Activated naive CD4-positive, alpha-beta T cell treated with anti-CD3 and anti-CD28 coated beads for 36 hours (primary cell): ENCODE measurements around the gene UNC13D. TPM values are rescaled to one million over a fixed set of nuclear protein-coding genes. Genes with fewer than 3 reads are reported as not detected.
"Not testable (repeated sequence)": the region's sequence is repeated elsewhere in the genome, so short reads cannot be mapped to it uniquely, and the experiment has no call there.

Experiments
- CTCF ChIA-PET: fragments of 350-600 bp; sonication (Branson Sonifier 250); formaldehyde crosslinking; loops from one replicate; lab custom pipeline; 2021; ENCODE audit warnings: antibody characterized with exemption; lab: Charles Lee
- DNase-seq: peaks from one replicate; pipeline ENCODE4 v3.0.0-alpha.2; 2020
- H3K27ac Mint-ChIP-seq: one replicate; pipeline ENCODE4 v1.8.0; 2021; ENCODE audit warnings: mild to moderate bottlenecking, mixed read lengths
- H3K27me3 Mint-ChIP-seq: one replicate; pipeline ENCODE4 v1.8.0; 2021; ENCODE audit warnings: low read depth, mixed read lengths
- H3K36me3 Mint-ChIP-seq: one replicate; pipeline ENCODE4 v1.8.0; 2021; ENCODE audit warnings: low read depth, mixed read lengths
- H3K4me1 Mint-ChIP-seq: one replicate; pipeline ENCODE4 v1.8.0; 2021; ENCODE audit warnings: low read depth, mixed read lengths
- H3K4me3 Mint-ChIP-seq: one replicate; pipeline ENCODE4 v1.8.0; 2021; ENCODE audit warnings: mild to moderate bottlenecking, moderate library complexity, mixed read lengths
- H3K9me3 Mint-ChIP-seq: one replicate; pipeline ENCODE4 v1.8.0; 2021; ENCODE audit warnings: mixed read lengths
- intact Hi-C: fragments of 100-400 bp; cut with micrococcal nuclease; formaldehyde crosslinking; loops from one replicate; pipeline ENCODE4 v1.15.1; 2023
- total RNA-seq, 2 experiments: library from RNA; stranded (reverse); gene quantifications; one replicate each; pipeline ENCODE4 v1.2.3, GENCODE V29; 2021

Gene UNC13D
- total RNA-seq, 2 experiments from 2014 or later, result 98.5 to 99.1 TPM

GRCh38 chr17:75812096-75813013 lies 31.8 kb downstream of the UNC13D start:
- H3K9me3 Mint-ChIP-seq, result no peaks in the 10 kb centered on the region
- no peak for DNase-seq
- H3K36me3 Mint-ChIP-seq, result peaks cover 2% of the 10 kb centered on the region
- peaks cover 5% of the 10 kb centered on the region for H3K4me1 Mint-ChIP-seq
- CTCF ChIA-PET, result interaction anchor here (1.0 kb wide), 1 partner anchor 15 kb away, joined by 3 read pairs; no protein-coding TSS in a partner anchor
- no peak overlapping the region for H3K27ac Mint-ChIP-seq
- H3K4me3 Mint-ChIP-seq, result no peak overlapping the region
- intact Hi-C loops, result no loop called here
- H3K27me3 Mint-ChIP-seq, result no peaks in the 10 kb centered on the region

- intact Hi-C loops, result no loop called here
- Mint-ChIP-seq H3K27ac (no peak overlapping the region), H3K9me3 (no peaks in the 10 kb centered on the region), H3K4me3 (no peak overlapping the region), H3K4me1 (peaks cover 5% of the 10 kb centered on the region), H3K36me3 (peaks cover 2% of the 10 kb centered on the region), H3K27me3 (no peaks in the 10 kb centered on the region)
- CTCF ChIA-PET, result no interaction called here
- no peak for DNase-seq
These were observed 33.0 kb downstream of the UNC13D start for GRCh38 chr17:75811174-75811573.

GRCh38 chr17:75810756-75811155 lies 33.4 kb downstream of the UNC13D start:
- H3K36me3 Mint-ChIP-seq, H3K4me3 Mint-ChIP-seq, DNase-seq, H3K27me3 Mint-ChIP-seq, intact Hi-C loops, H3K9me3 Mint-ChIP-seq, H3K27ac Mint-ChIP-seq, CTCF ChIA-PET, H3K4me1 Mint-ChIP-seq: not testable (repeated sequence)

- DNase-seq, result no peak
- intact Hi-C loops, result no loop called here
- H3K27me3 Mint-ChIP-seq, result no peaks in the 10 kb centered on the region
- peaks cover 5% of the 10 kb centered on the region for H3K4me1 Mint-ChIP-seq
- CTCF ChIA-PET, result no interaction called here
- H3K36me3 Mint-ChIP-seq, result peaks cover 2% of the 10 kb centered on the region
- no peaks in the 10 kb centered on the region for H3K9me3 Mint-ChIP-seq
- H3K4me3 Mint-ChIP-seq, result no peak overlapping the region
- no peak overlapping the region for H3K27ac Mint-ChIP-seq
These were observed 34.0 kb downstream of the UNC13D start for GRCh38 chr17:75810216-75810615.

GRCh38 chr17:75809631-75810111 lies 34.5 kb downstream of the UNC13D start:
- no peak overlapping the region for H3K27ac Mint-ChIP-seq
- CTCF ChIA-PET, result interaction anchor here (0.6 to 0.8 kb wide), 2 partner anchors 24 to 67 kb away, joined by 3 read pairs; no protein-coding TSS in a partner anchor
- no peaks in the 10 kb centered on the region for H3K27me3 Mint-ChIP-seq
- H3K4me3 Mint-ChIP-seq, result no peak overlapping the region
- peaks cover 2% of the 10 kb centered on the region for H3K36me3 Mint-ChIP-seq
- H3K4me1 Mint-ChIP-seq, result peaks cover 5% of the 10 kb centered on the region
- no peak for DNase-seq
- intact Hi-C loops, result no loop called here
- no peaks in the 10 kb centered on the region for H3K9me3 Mint-ChIP-seq

- H3K4me1 Mint-ChIP-seq, result peaks cover 8% of the 10 kb centered on the region
- no peak overlapping the region for H3K4me3 Mint-ChIP-seq
- H3K36me3 Mint-ChIP-seq, result peaks cover under 1% of the 10 kb centered on the region
- no peaks in the 10 kb centered on the region for H3K27me3 Mint-ChIP-seq
- CTCF ChIA-PET, result interaction anchor here (0.6 to 0.8 kb wide), 2 partner anchors 24 to 66 kb away, joined by 3 read pairs; no protein-coding TSS in a partner anchor
- no peak for DNase-seq
- H3K9me3 Mint-ChIP-seq, result no peaks in the 10 kb centered on the region
- H3K27ac Mint-ChIP-seq, result no peak overlapping the region
- intact Hi-C loops, result no loop called here
These were observed 35.1 kb downstream of the UNC13D start for GRCh38 chr17:75808905-75809621.

GRCh38 chr17:75808549-75808904 lies 35.7 kb downstream of the UNC13D start:
- no peak for DNase-seq
- intact Hi-C loops, result no loop called here
- no peaks in the 10 kb centered on the region for H3K9me3 Mint-ChIP-seq
- H3K36me3 Mint-ChIP-seq, result no peaks in the 10 kb centered on the region
- CTCF ChIA-PET, result interaction anchor here (0.7 kb wide), 1 partner anchor 55 kb away, joined by 3 read pairs; no protein-coding TSS in a partner anchor
- no peaks in the 10 kb centered on the region for H3K27me3 Mint-ChIP-seq
- no peak overlapping the region for H3K27ac Mint-ChIP-seq
- no peak overlapping the region for H3K4me3 Mint-ChIP-seq
- H3K4me1 Mint-ChIP-seq, result peaks cover 13% of the 10 kb centered on the region

GRCh38 chr17:75807861-75808260 lies 36.3 kb downstream of the UNC13D start:
- H3K4me3 Mint-ChIP-seq, result no peak overlapping the region
- no peaks in the 10 kb centered on the region for H3K36me3 Mint-ChIP-seq
- no peaks in the 10 kb centered on the region for H3K9me3 Mint-ChIP-seq
- CTCF ChIA-PET, result interaction anchor here (0.7 kb wide), 1 partner anchor 54 kb away, joined by 3 read pairs; no protein-coding TSS in a partner anchor
- peaks cover 16% of the 10 kb centered on the region for H3K4me1 Mint-ChIP-seq
- no peaks in the 10 kb centered on the region for H3K27me3 Mint-ChIP-seq
- no peak overlapping the region for H3K27ac Mint-ChIP-seq
- no peak for DNase-seq
- intact Hi-C loops, result no loop called here

- Mint-ChIP-seq H3K27me3 (no peaks in the 10 kb centered on the region), H3K4me1 (peaks cover 16% of the 10 kb centered on the region), H3K9me3 (no peaks in the 10 kb centered on the region), H3K36me3 (no peaks in the 10 kb centered on the region), H3K27ac (no peak overlapping the region), H3K4me3 (no peak overlapping the region)
- CTCF ChIA-PET, result interaction anchor here (0.6 kb wide), 1 partner anchor 11 kb away, joined by 4 read pairs; no protein-coding TSS in a partner anchor
- DNase-seq, result no peak
- intact Hi-C loops, result no loop called here
These were observed 37.2 kb downstream of the UNC13D start for GRCh38 chr17:75806822-75807500.

GRCh38 chr17:75803883-75804282 lies 40.3 kb downstream of the UNC13D start:
- no peaks in the 10 kb centered on the region for H3K27me3 Mint-ChIP-seq
- H3K36me3 Mint-ChIP-seq, result peaks cover 5% of the 10 kb centered on the region
- CTCF ChIA-PET, result interaction anchor here (0.6 to 1.7 kb wide), 5 partner anchors 23 to 654 kb away, joined by 3 to 5 read pairs (median 3); no protein-coding TSS in a partner anchor
- H3K4me1 Mint-ChIP-seq, result peaks cover 16% of the 10 kb centered on the region
- no peak overlapping the region for H3K27ac Mint-ChIP-seq
- H3K9me3 Mint-ChIP-seq, result no peaks in the 10 kb centered on the region
- DNase-seq, result no peak
- no peak overlapping the region for H3K4me3 Mint-ChIP-seq
- intact Hi-C loops, result no loop called here

- no peak overlapping the region for H3K27ac Mint-ChIP-seq
- DNase-seq, result no peak
- H3K4me1 Mint-ChIP-seq, result peaks cover 14% of the 10 kb centered on the region
- no peaks in the 10 kb centered on the region for H3K9me3 Mint-ChIP-seq
- intact Hi-C loops, result no loop called here
- H3K4me3 Mint-ChIP-seq, result no peak overlapping the region
- CTCF ChIA-PET, result interaction anchor here (0.9 to 1.7 kb wide), 3 partner anchors 12 to 48 kb away, joined by 4 to 5 read pairs (median 4); no protein-coding TSS in a partner anchor
- no peaks in the 10 kb centered on the region for H3K27me3 Mint-ChIP-seq
- H3K36me3 Mint-ChIP-seq, result peaks cover 7% of the 10 kb centered on the region
These were observed 44.8 kb downstream of the UNC13D start for GRCh38 chr17:75799402-75799801.
